A549 (cell line): ENCODE measurements around the gene PLEKHG7.

Experiments used
- CHD2 ChIP-seq: fragments of 150-350 bp; IDR thresholded peaks from 2 replicates; pipeline ENCODE4 v1.6.1; 2014; ENCODE audit warnings: low read length; ENCODE audit not compliant: partially characterized antibody
- CTCF ChIP-seq: fragments of >200 bp; sonication (Bioruptor Twin); formaldehyde crosslinking; IDR thresholded peaks from 3 replicates; pipeline ENCODE4 v1.5.1; 2016

DNA sequence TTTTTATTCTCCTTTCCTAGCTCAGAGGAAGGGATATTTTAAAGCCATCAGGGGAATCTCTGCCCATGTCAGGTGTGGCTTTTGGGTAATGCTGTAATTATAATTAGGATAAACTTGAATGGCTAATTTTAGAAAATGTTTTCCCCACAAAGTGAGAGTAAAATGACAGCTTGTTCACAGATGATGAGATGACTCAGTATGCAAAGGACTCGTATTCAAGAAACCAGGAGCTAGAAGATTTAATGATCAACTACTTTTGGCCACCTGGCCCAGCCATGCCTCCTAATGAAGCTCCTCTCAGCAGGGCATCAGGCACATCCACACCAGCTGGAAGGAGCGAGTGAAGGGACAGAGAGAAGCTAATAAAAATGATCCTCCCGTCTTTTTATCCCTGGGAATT lies 29.0 kb upstream of the PLEKHG7 start:
- no peak for TF ChIP-seq CHD2
- no peak for TF ChIP-seq CTCF
